HUDEP-2 (cell line): Measurements from ENCODE around the gene PTPRJ.
"Not testable (repeated sequence)": the region's sequence is repeated elsewhere in the genome, so short reads cannot be mapped to it uniquely, and the experiment has no call there.

Experiments
- DNase-seq, 76 experiments: peaks; one replicate each; lab custom pipeline; 2025; ENCODE audit not compliant: unreplicated experiment in 76 of 76; lab: John Stamatoyannopoulos, UW

PTPRJ gene

GRCh38 chr11:48139896-48140295, 159.5 kb downstream of the PTPRJ start:
- DNase-seq, result not testable (repeated sequence)

DNA sequence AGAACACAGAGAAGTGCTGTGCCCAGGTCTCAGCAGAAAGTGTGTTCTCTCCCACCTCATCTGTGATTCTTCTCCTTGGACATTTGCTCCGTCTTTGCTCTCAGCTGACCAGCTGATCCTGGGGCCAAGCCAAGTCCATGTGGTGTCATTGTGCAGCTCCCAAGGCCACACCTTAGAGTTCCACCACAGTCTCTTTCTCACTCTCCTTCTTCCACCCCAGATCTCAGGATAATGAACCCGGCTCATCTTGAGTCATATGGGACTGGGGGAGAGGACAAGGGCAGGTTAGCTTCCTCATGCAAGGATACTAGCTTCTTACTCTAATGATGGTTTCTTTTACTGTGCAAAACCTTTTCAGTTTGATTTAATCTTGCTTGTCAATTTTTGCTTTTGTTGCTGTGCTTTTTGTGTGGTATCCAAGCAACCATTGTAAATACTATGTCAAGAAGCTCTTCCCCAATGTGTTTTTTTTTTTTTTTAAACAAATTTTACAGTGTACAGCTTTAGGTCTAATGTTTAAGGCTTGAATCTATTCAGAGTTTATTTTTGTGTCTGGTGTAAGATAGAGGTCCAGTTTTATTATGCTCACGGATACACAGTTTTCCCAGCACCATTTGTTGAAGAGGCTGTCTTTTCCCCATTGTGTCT, 161.2 kb downstream of the PTPRJ start:
- no peak for DNase-seq

DNA sequence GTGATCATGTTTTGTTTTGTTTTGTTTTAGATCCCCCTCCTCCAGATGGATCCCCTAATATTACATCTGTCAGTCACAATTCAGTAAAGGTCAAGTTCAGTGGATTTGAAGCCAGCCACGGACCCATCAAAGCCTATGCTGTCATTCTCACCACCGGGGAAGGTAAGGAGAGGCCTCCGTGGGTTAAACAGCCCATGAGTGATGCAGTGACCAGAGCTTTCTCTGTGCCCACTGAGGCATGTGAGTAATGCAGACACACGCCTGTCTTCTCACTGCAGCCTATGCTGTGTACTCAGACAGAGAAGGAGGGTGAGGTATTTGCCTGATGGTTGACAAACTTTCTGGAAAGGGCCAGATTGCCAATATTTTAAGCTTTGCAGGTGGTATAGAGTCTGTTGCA, 162.5 kb downstream of the PTPRJ start:
- DNase-seq, result no peak

- DNase-seq, result no peak
These were observed 168.4 kb downstream of the PTPRJ start for GRCh38 chr11:48148749-48149148.

GRCh38 chr11:48150213-48150612, 169.9 kb downstream of the PTPRJ start:
- DNase-seq, result no peak

DNA sequence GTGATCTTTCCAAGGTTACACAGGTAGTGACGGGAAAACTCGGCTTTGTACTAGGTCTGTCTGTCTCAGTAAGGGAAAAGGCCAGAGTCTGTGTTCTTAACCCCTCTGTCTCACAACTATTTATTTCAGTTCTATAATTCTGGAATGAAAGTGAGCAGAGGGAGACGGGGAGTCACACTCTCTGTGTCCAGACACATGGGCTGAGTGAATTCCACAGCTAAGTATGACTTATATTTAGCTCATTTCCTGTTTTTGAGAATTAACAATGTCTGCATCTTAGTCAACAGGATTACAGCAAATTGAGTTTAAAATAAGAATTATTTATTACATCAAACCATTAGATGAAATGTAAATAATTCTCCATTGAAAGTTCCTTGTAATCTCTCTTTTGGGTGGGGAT, 173.8 kb downstream of the PTPRJ start:
- DNase-seq, result no peak

- no peak for DNase-seq
These were observed 181.9 kb downstream of the PTPRJ start for GRCh38 chr11:48161951-48162884.

GRCh38 chr11:48162885-48163268, 182.5 kb downstream of the PTPRJ start:
- no peak for DNase-seq

DNA sequence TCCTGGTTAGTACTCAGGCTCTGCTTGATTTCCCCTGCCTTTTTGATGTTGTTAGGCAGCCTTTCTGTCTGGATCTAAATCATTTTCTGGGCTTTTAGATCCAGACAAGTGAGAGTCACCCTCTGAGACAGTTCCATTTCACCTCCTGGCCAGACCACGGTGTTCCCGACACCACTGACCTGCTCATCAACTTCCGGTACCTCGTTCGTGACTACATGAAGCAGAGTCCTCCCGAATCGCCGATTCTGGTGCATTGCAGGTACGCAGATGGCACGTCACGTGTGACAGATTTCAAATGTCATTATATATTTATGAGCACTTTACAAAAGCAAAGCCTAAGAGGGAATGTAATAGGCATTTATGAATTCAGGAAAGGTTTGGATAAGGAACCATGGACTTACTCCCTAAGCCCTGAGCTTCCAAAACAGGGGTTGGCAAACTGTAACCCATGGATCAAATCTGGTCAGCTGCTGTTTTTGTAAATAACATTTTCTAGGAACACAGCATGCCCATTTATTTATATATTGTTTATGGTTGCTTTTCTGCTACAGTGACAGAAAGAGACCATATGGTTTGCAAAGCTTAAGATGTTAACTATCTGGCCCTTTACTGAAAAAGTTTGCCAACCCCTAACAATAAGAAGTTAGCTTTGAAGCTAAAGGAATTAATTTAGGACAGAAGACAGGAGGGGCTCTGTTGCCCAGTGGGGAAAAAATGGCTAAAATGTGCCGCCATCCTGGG, 183.2 kb downstream of the PTPRJ start:
- no peak for DNase-seq

- no peak for DNase-seq
These were observed 184.5 kb downstream of the PTPRJ start for GRCh38 chr11:48164836-48165235.

- no peak for DNase-seq
These were observed 185.1 kb downstream of the PTPRJ start for GRCh38 chr11:48165426-48165825.

DNA sequence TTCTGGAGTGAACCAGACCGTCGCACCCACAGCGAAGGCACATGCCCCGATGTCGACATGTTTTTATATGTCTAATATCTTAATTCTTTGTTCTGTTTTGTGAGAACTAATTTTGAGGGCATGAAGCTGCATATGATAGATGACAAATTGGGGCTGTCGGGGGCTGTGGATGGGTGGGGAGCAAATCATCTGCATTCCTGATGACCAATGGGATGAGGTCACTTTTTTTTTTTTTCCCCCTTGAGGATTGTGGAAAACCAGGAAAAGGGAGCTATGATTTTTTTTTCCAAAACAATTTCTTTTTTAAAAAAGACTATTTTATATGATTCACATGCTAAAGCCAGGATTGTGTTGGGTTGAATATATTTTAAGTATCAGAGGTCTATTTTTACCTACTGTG, 187.0 kb downstream of the PTPRJ start:
- DNase-seq, result no peak

GRCh38 chr11:48168815-48169214, 188.5 kb downstream of the PTPRJ start:
- DNase-seq, result no peak

GRCh38 chr11:48169259-48169658, 188.9 kb downstream of the PTPRJ start:
- DNase-seq, result no peak

GRCh38 chr11:48169717-48170116, 189.4 kb downstream of the PTPRJ start:
- no peak for DNase-seq

DNA sequence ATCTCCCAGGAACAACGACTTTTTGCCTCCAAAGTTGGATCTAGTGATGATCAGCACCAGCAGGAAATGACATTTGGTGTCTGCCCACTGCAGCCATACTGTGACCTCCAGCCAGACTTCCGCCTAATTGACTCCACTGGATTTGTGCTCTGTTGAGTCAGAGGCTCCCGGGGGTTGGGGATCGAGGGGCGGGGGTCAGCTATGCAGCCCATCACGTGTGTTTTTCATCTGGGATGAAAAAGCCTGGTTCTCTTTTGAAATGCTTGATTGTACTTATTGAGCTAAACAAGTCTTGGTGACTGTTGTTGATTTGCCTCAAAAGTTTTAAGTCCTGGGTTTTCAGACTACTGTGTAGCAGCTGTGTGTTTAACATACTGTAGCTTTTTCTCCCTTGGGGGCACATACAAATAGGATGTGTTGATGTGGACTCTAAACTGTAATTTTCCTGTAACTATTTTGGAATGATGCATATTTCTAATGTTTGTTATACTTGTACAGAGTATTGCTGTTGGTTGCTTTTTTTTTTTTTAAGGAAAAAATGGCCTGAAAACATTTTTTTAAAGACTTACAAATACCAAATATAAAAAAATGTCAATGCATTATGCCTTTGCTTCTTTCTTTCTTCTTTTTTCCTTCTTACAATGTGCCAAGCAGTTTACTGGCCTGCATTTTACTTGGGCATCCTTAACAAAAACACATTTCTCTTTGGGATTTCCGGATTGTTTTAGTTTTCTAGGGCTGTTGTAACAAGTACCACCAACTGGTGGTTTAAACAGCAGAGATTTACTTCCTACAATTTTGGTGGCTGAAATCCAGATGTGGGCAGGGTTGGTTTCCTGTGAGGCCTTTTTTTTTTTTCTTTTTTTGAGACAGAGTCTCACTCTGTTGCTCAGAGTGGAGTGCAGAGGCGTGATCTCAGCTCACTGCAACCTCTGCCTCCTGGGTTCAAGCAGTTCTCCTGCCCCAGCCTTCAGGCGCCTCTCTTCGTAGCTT, 190.2 kb downstream of the PTPRJ start:
- no peak for DNase-seq

DNA sequence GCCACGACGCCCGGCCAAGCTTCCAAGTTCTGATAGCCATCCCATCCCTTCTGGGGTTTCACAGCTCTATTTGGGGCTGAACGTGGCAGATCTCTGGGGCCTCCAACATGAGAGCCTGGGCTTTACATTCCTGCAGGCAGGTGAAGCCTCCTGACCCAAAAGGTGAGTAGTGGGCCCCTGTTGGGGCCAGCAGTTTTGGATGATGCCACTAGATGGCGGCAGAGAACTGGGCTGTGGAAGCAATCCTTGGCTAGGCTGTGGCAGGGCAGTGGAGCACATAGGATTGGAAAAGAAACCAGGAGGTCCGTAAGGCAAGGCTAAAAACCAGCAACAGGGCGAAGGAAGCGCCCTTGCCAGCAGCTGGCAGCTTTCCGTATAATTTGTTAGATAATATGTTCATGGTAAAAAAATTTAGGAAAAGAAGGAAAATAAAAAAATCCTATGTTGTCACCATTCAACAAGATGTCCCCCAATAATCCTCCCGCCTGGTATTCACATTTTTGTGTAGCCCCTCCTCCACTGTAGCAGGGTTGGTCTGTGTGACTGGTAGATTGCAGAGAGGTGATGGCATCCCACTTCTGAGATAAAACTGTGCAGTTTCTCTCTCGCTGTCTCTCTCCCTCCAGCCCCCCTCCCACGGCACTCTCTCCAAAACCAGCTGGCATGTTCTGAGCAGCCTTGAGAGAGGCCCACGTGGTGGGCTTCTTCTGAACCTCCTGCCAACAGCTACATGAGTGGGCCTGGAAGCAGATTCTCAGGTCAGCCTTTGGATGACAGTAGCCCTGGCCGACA, 192.7 kb downstream of the PTPRJ start:
- peak in 37 of 76 experiments; percentile 1 to 56 (median 18) for DNase-seq

GRCh38 chr11:48177661-48178060, 197.3 kb downstream of the PTPRJ start:
- no peak for DNase-seq

- DNase-seq, result no peak
These were observed 200.3 kb downstream of the PTPRJ start for GRCh38 chr11:48180627-48181026.
